Activated T-helper 17 cell treated with anti-CD3 and anti-CD28 coated beads, Interleukin-2, amount 50 U/mL, for 72 hours (primary cell): ENCODE measurements around the gene FOXA2. TPM values are rescaled to one million over a fixed set of nuclear protein-coding genes. Genes with fewer than 3 reads are reported as not detected.

Experiments used
- ATAC-seq: fragments of 150-1000 bp; cut with Tn5 transposase; replicated peaks from 2 replicates; pipeline ENCODE4 v1.10.0; 2021; ENCODE audit warnings: mild to moderate bottlenecking, moderate library complexity
- H3K27ac Mint-ChIP-seq: one replicate; pipeline ENCODE4 v1.8.0; 2022; ENCODE audit warnings: mixed read lengths
- H3K27me3 Mint-ChIP-seq: one replicate; pipeline ENCODE4 v1.8.0; 2022; ENCODE audit warnings: mixed read lengths
- H3K36me3 Mint-ChIP-seq: one replicate; pipeline ENCODE4 v1.8.0; 2022; ENCODE audit warnings: low read depth, mild to moderate bottlenecking, mixed read lengths
- H3K4me1 Mint-ChIP-seq: one replicate; pipeline ENCODE4 v1.8.0; 2022; ENCODE audit warnings: mixed read lengths
- H3K4me3 Mint-ChIP-seq: one replicate; pipeline ENCODE4 v1.8.0; 2022; ENCODE audit warnings: mild to moderate bottlenecking, mixed read lengths
- H3K9me3 Mint-ChIP-seq: one replicate; pipeline ENCODE4 v1.8.0; 2022; ENCODE audit warnings: mixed read lengths
- total RNA-seq, 2 donors: library from RNA; stranded (reverse); gene quantifications; one replicate each; pipeline ENCODE4 v1.2.3, GENCODE V29; 2022

Gene FOXA2
- total RNA-seq, 2 donors from 2014 or later = not detected

- Mint-ChIP-seq H3K36me3 (no peaks in the 10 kb centered on the region), H3K4me3 (no peak overlapping the region)
- ATAC-seq = no peak
Observed at GRCh38 chr20:22545045-22545444, 39.3 kb downstream of the FOXA2 start.

GRCh38 chr20:22544462-22544861 is 39.9 kb downstream of the FOXA2 start:
- Mint-ChIP-seq H3K36me3 (no peaks in the 10 kb centered on the region), H3K4me3 (no peak overlapping the region), H3K4me1 (no peaks in the 10 kb centered on the region), H3K27ac (no peak overlapping the region), H3K9me3 (peaks cover 9% of the 10 kb centered on the region), H3K27me3 (peaks cover 12% of the 10 kb centered on the region)
- ATAC-seq = no peak

More at GRCh38 chr20:22545045-22545444, 39.3 kb downstream of the FOXA2 start:
- Mint-ChIP-seq H3K4me1 (no peaks in the 10 kb centered on the region), H3K27ac (no peak overlapping the region), H3K27me3 (peaks cover 12% of the 10 kb centered on the region), H3K9me3 (peaks cover 9% of the 10 kb centered on the region)

GRCh38 chr20:22542427-22542826 is 41.9 kb downstream of the FOXA2 start:
- no peaks in the 10 kb centered on the region for H3K36me3 Mint-ChIP-seq
- no peak for ATAC-seq
- H3K4me3 Mint-ChIP-seq = no peak overlapping the region
- H3K27ac Mint-ChIP-seq = no peak overlapping the region
- peaks cover 7% of the 10 kb centered on the region for H3K9me3 Mint-ChIP-seq
- peaks cover 10% of the 10 kb centered on the region for H3K27me3 Mint-ChIP-seq
- no peaks in the 10 kb centered on the region for H3K4me1 Mint-ChIP-seq

- Mint-ChIP-seq H3K36me3 (no peaks in the 10 kb centered on the region), H3K27ac (no peak overlapping the region), H3K27me3 (peaks cover 7% of the 10 kb centered on the region), H3K4me3 (no peak overlapping the region), H3K4me1 (no peaks in the 10 kb centered on the region), H3K9me3 (peaks cover 11% of the 10 kb centered on the region)
- no peak for ATAC-seq
Observed at GRCh38 chr20:22540832-22541231, 43.5 kb downstream of the FOXA2 start.

- Mint-ChIP-seq H3K9me3 (peaks cover 11% of the 10 kb centered on the region), H3K4me1 (no peaks in the 10 kb centered on the region), H3K4me3 (no peak overlapping the region), H3K27me3 (no peaks in the 10 kb centered on the region), H3K36me3 (no peaks in the 10 kb centered on the region), H3K27ac (no peak overlapping the region)
- no peak for ATAC-seq
Observed at GRCh38 chr20:22536956-22537756, 47.2 kb downstream of the FOXA2 start.

GRCh38 chr20:22536141-22536828 is 48.1 kb downstream of the FOXA2 start:
- no peaks in the 10 kb centered on the region for H3K4me1 Mint-ChIP-seq
- no peak overlapping the region for H3K4me3 Mint-ChIP-seq
- H3K27ac Mint-ChIP-seq = no peak overlapping the region
- H3K27me3 Mint-ChIP-seq = no peaks in the 10 kb centered on the region
- no peaks in the 10 kb centered on the region for H3K36me3 Mint-ChIP-seq
- H3K9me3 Mint-ChIP-seq = peaks cover 11% of the 10 kb centered on the region
- no peak for ATAC-seq

GRCh38 chr20:22535483-22535882 is 48.9 kb downstream of the FOXA2 start:
- H3K9me3 Mint-ChIP-seq = peaks cover 16% of the 10 kb centered on the region
- H3K36me3 Mint-ChIP-seq = no peaks in the 10 kb centered on the region
- ATAC-seq = no peak
- peaks cover 3% of the 10 kb centered on the region for H3K27me3 Mint-ChIP-seq
- H3K4me1 Mint-ChIP-seq = no peaks in the 10 kb centered on the region
- no peak overlapping the region for H3K27ac Mint-ChIP-seq
- H3K4me3 Mint-ChIP-seq = no peak overlapping the region

GRCh38 chr20:22533823-22534751 is 50.3 kb downstream of the FOXA2 start:
- Mint-ChIP-seq H3K9me3 (peaks cover 16% of the 10 kb centered on the region), H3K27ac (no peak overlapping the region), H3K27me3 (peaks cover 3% of the 10 kb centered on the region), H3K4me3 (no peak overlapping the region), H3K4me1 (no peaks in the 10 kb centered on the region), H3K36me3 (no peaks in the 10 kb centered on the region)
- ATAC-seq = no peak

- Mint-ChIP-seq H3K36me3 (no peaks in the 10 kb centered on the region), H3K4me1 (no peaks in the 10 kb centered on the region), H3K27ac (no peak overlapping the region), H3K9me3 (peaks cover 16% of the 10 kb centered on the region), H3K27me3 (peaks cover 3% of the 10 kb centered on the region), H3K4me3 (no peak overlapping the region)
- ATAC-seq = no peak
Observed at GRCh38 chr20:22532598-22532997, 51.8 kb downstream of the FOXA2 start.

GRCh38 chr20:22531756-22532155 is 52.6 kb downstream of the FOXA2 start:
- no peak for ATAC-seq
- peaks cover 3% of the 10 kb centered on the region for H3K27me3 Mint-ChIP-seq
- no peaks in the 10 kb centered on the region for H3K36me3 Mint-ChIP-seq
- no peak overlapping the region for H3K4me3 Mint-ChIP-seq
- no peak overlapping the region for H3K27ac Mint-ChIP-seq
- no peaks in the 10 kb centered on the region for H3K4me1 Mint-ChIP-seq
- H3K9me3 Mint-ChIP-seq = peaks cover 12% of the 10 kb centered on the region

GRCh38 chr20:22531056-22531615 is 53.2 kb downstream of the FOXA2 start:
- H3K36me3 Mint-ChIP-seq = no peaks in the 10 kb centered on the region
- no peaks in the 10 kb centered on the region for H3K4me1 Mint-ChIP-seq
- H3K27me3 Mint-ChIP-seq = peaks cover 3% of the 10 kb centered on the region
- H3K27ac Mint-ChIP-seq = no peak overlapping the region
- H3K4me3 Mint-ChIP-seq = no peak overlapping the region
- ATAC-seq = no peak
- H3K9me3 Mint-ChIP-seq = peaks cover 7% of the 10 kb centered on the region
